Measurements from ENCODE around the gene P3H2.

P3H2 gene

GRCh38 chr3:189967254-189967865 is 153.3 kb downstream of the P3H2 start:
- TF ChIP-seq SNAI2 (CRISPR knock-in tag; IDR thresholded peaks at IDR 0.05) (no peak), PATZ1 (CRISPR knock-in tag; IDR thresholded peaks at IDR 0.05; ENCODE audit: borderline replicate concordance) (no peak), CREB5 (CRISPR knock-in tag; IDR thresholded peaks at IDR 0.05; ENCODE audit: low read depth) (no peak), CSRNP3 (CRISPR knock-in tag; IDR thresholded peaks at IDR 0.05) (no peak), ESRRG (CRISPR knock-in tag; IDR thresholded peaks at IDR 0.05) (no peak), GLIS3 (CRISPR knock-in tag; IDR thresholded peaks at IDR 0.05) (no peak)
- ATAC-seq, result peak; percentile 68

GRCh38 chr3:189966843-189967242 is 153.9 kb downstream of the P3H2 start:
- no peak for ATAC-seq
- TF ChIP-seq ARNTL (CRISPR knock-in tag; IDR thresholded peaks at IDR 0.05; ENCODE audit: borderline replicate concordance, low read depth), result no peak
- TF ChIP-seq ZNF565 (CRISPR knock-in tag; conservative IDR thresholded peaks at IDR 0.05; ENCODE audit: low read depth), result no peak
- no peak for TF ChIP-seq CSRNP3 (CRISPR knock-in tag; IDR thresholded peaks at IDR 0.05)
- TF ChIP-seq BACH2 (CRISPR knock-in tag; IDR thresholded peaks at IDR 0.05; ENCODE audit: borderline replicate concordance), result no peak
- TF ChIP-seq GLIS3 (CRISPR knock-in tag; IDR thresholded peaks at IDR 0.05), result no peak
- no peak for TF ChIP-seq ZNF8 (CRISPR knock-in tag; IDR thresholded peaks at IDR 0.05)
- no peak for TF ChIP-seq CSDC2 (CRISPR knock-in tag; IDR thresholded peaks at IDR 0.05)
- no peak for TF ChIP-seq OSR1 (CRISPR knock-in tag; IDR thresholded peaks at IDR 0.05)
- no peak for TF ChIP-seq POU6F1 (CRISPR knock-in tag; IDR thresholded peaks at IDR 0.05; ENCODE audit: borderline replicate concordance, low read depth)
- no peak for TF ChIP-seq TSHZ2 (CRISPR knock-in tag; IDR thresholded peaks at IDR 0.05)
- TF ChIP-seq TOX (CRISPR knock-in tag; IDR thresholded peaks at IDR 0.05; ENCODE audit: borderline replicate concordance), result no peak
- no peak for TF ChIP-seq SNAI2 (CRISPR knock-in tag; IDR thresholded peaks at IDR 0.05)
- no peak for TF ChIP-seq ZFP30 (CRISPR knock-in tag; IDR thresholded peaks at IDR 0.05)
- TF ChIP-seq RARB (CRISPR knock-in tag; IDR thresholded peaks at IDR 0.05), result no peak
- TF ChIP-seq ESRRG (CRISPR knock-in tag; IDR thresholded peaks at IDR 0.05), result no peak

- no peak for ATAC-seq
- TF ChIP-seq GLIS3 (CRISPR knock-in tag; IDR thresholded peaks at IDR 0.05) (no peak), TOX (CRISPR knock-in tag; IDR thresholded peaks at IDR 0.05; ENCODE audit: borderline replicate concordance) (no peak), POU6F1 (CRISPR knock-in tag; IDR thresholded peaks at IDR 0.05; ENCODE audit: borderline replicate concordance, low read depth) (no peak), ZNF565 (CRISPR knock-in tag; conservative IDR thresholded peaks at IDR 0.05; ENCODE audit: low read depth) (no peak), RARB (CRISPR knock-in tag; IDR thresholded peaks at IDR 0.05) (no peak), SNAI2 (CRISPR knock-in tag; IDR thresholded peaks at IDR 0.05) (no peak), CREB5 (CRISPR knock-in tag; IDR thresholded peaks at IDR 0.05; ENCODE audit: low read depth) (no peak), ISL1 (CRISPR knock-in tag; IDR thresholded peaks at IDR 0.05) (no peak), ZFP30 (CRISPR knock-in tag; IDR thresholded peaks at IDR 0.05) (no peak), ZFP3 (CRISPR knock-in tag; IDR thresholded peaks at IDR 0.05) (no peak), BACH2 (CRISPR knock-in tag; IDR thresholded peaks at IDR 0.05; ENCODE audit: borderline replicate concordance) (no peak), ARNTL (CRISPR knock-in tag; IDR thresholded peaks at IDR 0.05; ENCODE audit: borderline replicate concordance, low read depth) (no peak), ESRRG (CRISPR knock-in tag; IDR thresholded peaks at IDR 0.05) (no peak), CSDC2 (CRISPR knock-in tag; IDR thresholded peaks at IDR 0.05) (no peak)
These were observed 155.9 kb downstream of the P3H2 start for GRCh38 chr3:189964623-189965332.
